GM12875 (cell line): ENCODE results near the gene PKD2L1.
A peak's percentile ranks its signal among the peaks of the same experiment; 100 is the strongest.
"Not testable (repeated sequence)": the region's sequence is repeated elsewhere in the genome, so short reads cannot be mapped to it uniquely, and the experiment has no call there.

Source experiments
- H3K4me3 ChIP-seq: one replicate; pipeline ENCODE4 v1.5.1; 2011; ENCODE audit warnings: low read depth, low read length, control low read depth
- TF ChIP-seq, protein P1 (sequence below): IDR thresholded peaks from 2 replicates; pipeline ENCODE4 v1.5.1; 2011; ENCODE audit warnings: low read depth, mild to moderate bottlenecking, control low read depth, inconsistent platforms, low read length, moderate library complexity, borderline replicate concordance; ENCODE audit not compliant: insufficient read depth

PKD2L1 gene

DNA sequence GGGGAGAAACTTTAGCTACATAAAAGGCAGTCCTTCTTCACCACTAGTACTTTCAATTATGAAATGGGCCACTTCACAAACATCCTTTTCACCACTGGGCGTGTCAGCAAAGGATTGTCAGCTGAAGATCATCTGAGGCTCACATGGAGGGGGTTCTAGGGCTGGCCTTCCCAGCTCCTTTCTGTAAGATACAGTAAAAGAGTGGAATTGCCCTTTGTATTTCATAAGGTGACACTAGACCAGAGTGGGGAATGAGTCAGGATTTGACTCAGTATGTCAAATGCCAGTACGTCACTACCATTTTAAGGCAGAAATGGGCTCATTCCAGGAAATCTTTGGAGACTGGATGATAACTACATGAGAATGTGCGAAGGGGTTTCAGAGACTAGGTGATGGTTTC lies 22.3 kb downstream of the PKD2L1 start:
- H3K4me3 ChIP-seq, result no peak overlapping the region
- TF ChIP-seq, protein P1, sequence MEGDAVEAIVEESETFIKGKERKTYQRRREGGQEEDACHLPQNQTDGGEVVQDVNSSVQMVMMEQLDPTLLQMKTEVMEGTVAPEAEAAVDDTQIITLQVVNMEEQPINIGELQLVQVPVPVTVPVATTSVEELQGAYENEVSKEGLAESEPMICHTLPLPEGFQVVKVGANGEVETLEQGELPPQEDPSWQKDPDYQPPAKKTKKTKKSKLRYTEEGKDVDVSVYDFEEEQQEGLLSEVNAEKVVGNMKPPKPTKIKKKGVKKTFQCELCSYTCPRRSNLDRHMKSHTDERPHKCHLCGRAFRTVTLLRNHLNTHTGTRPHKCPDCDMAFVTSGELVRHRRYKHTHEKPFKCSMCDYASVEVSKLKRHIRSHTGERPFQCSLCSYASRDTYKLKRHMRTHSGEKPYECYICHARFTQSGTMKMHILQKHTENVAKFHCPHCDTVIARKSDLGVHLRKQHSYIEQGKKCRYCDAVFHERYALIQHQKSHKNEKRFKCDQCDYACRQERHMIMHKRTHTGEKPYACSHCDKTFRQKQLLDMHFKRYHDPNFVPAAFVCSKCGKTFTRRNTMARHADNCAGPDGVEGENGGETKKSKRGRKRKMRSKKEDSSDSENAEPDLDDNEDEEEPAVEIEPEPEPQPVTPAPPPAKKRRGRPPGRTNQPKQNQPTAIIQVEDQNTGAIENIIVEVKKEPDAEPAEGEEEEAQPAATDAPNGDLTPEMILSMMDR, result no peak

DNA sequence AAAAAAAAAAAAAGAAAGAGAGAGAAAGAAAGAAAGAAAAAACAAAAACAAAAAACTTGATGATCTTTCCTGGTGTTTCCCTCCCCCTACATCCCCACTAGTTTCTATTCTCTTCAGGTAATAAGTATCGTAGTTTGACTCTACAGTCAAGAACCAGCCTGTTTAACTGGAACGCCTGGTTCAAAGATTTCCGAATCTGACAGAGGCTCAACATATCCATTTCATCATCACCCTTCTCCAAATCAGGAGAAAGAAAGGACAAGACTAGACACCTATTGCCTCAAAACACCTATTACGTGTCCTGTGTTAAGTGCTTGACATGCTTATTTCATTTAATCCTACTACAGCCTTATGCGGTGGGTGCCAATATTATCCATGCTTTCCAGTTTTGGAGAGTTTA lies 23.2 kb downstream of the PKD2L1 start:
- no peak overlapping the region for H3K4me3 ChIP-seq
- TF ChIP-seq, protein P1, result no peak

DNA sequence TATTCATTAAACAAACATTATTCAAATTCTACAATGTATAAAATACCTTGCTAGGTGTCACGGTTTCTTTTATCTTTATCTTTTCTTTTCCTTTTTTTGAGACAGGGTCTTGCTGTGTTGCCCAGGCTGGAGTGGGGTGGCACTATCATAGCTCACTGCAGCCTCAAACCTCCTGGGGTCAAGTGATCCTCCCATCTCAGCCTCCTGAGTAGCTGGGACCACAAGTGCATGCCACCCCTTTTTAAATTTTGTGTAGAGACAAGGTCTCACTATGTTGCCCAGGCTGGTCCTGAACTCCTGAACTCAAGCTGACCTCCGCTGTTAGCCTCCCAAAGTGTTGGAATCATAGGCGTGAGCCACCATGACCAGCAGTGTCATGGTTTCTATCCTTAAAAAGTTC lies 25.6 kb downstream of the PKD2L1 start:
- H3K4me3 ChIP-seq, result no peak overlapping the region
- TF ChIP-seq, protein P1, result no peak

DNA sequence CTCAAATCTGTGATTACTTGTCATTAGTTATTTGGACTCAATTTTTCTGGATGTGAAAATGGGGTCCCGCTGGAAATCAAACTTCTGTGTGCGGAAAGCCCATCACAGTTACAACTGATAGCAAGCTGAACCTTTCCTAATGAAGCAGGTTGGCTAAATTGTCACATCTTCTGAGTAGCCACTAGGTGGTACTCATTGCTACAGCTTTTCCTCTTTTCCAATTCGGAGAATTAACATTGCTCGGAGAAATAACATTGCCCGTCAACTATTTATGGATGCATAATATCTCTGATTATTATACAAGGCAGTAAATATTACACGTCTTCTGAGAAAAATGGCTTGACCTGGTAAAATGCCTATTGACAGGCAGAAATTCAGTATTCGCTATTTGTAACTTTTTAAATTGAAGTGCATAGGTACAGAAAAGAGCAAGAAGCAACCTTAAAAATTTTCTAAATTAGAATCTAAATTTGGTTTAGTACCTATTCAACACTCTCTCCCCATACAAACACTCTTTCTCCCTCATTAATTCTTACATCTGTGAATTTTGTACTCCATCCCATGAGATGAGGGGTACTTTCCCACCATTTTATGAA lies 26.2 kb downstream of the PKD2L1 start:
- TF ChIP-seq, protein P1, result peak; percentile 61
- no peak overlapping the region for H3K4me3 ChIP-seq

DNA sequence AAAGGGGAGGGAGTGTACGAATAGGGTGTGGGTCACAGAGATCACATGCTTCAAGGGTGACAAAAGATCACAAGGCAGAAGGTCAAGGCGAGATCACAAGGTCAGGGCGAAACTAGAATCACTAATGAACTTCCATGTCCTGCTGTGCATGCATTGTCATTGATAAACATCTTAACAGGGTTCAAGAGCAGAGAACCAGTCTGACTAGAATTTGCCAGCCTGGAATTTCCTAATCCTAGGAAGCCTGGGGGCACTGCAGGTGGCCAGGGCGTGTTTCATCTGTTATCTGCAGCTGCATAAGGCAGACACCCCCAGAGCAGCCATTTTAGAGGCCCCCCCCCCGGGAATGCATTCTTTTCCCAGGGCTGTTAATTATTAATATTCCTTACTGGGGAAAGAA lies 28.9 kb downstream of the PKD2L1 start:
- H3K4me3 ChIP-seq, result not testable (repeated sequence)

DNA sequence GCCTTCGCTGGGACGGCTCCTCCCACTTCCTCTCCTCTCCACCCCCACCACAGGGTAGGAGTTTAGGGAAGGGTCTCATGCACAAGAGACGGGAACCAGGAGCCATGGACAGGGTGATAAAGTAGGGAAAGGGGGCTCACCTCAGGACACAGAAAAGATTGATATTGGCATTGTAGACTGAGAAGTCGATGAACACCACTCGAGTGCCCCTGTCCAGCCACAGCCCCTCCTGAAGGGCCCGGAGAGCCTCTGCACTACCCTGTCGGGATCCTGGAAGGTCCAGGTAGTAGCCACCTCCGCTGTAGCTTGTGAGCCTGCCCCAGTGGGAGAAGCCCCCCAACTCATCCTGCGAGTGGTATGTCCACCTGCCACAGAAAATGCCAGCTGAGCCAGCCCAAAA lies 32.8 kb downstream of the PKD2L1 start:
- TF ChIP-seq, protein P1, result no peak

DNA sequence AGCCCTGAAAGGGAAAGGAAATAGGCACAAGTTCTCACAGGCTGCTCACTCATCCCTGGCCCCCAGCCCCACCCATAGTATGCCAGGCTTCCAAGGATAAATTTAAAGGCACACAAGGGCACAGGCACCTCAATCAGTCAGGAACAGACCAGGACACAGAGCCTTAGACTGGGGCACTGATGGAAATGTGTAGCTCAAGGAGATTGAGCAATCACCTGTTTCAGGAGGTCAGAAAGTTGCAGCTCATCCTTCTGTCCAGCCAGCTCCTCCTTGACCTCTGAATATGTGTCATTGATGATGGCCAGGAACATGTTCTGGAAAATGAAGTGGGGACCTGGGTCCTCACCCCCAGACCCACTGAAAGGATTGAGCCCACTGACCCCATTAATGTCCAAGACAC lies 37.0 kb downstream of the PKD2L1 start:
- TF ChIP-seq, protein P1, result no peak
- H3K4me3 ChIP-seq, result no peak overlapping the region

More for the DNA sequence above, 32.8 kb downstream of the PKD2L1 start:
- no peak overlapping the region for H3K4me3 ChIP-seq

DNA sequence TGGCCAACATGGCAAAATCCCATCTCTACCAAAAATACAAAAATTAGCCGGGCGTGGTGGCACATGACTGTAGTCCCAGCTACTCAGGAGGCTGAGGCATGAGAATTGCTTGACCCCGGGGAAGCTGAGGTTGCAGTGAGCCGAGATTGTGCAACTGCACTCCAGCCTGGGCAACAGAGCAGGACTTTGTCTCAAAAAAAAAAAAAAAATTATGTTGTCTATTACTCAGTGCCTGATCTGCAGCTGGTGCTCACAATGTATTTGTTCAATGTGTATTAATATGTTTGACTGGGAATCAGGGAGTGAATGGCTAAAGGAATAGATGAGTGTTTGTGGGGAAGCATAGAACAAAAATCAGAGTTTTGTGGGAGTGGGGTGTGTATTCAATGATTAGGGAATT lies 37.7 kb downstream of the PKD2L1 start:
- not testable (repeated sequence) for H3K4me3 ChIP-seq
